WI38 (cell line): ENCODE data around the gene XYLT1.

Source experiments
- H3K4me3 ChIP-seq: 2 replicates; pipeline ENCODE4 v1.5.1; 2011; ENCODE audit warnings: low read depth, mild to moderate bottlenecking, control low read depth, low read length
- CTCF ChIP-seq: IDR thresholded peaks from 2 replicates; pipeline ENCODE4 v1.5.1; 2012; ENCODE audit warnings: low read depth, mild to moderate bottlenecking, control low read depth, low read length

Gene XYLT1

GRCh38 chr16:17457997-17458396 is 12.8 kb downstream of the XYLT1 start:
- H3K4me3 ChIP-seq, result no peak overlapping the region
- TF ChIP-seq CTCF, result no peak

GRCh38 chr16:17457513-17457912 is 13.2 kb downstream of the XYLT1 start:
- TF ChIP-seq CTCF, result no peak

GRCh38 chr16:17454162-17454730 is 16.5 kb downstream of the XYLT1 start:
- no peak overlapping the region for H3K4me3 ChIP-seq
- no peak for TF ChIP-seq CTCF

More at GRCh38 chr16:17457513-17457912, 13.2 kb downstream of the XYLT1 start:
- H3K4me3 ChIP-seq, result no peak overlapping the region

GRCh38 chr16:17453364-17454038 is 17.3 kb downstream of the XYLT1 start:
- TF ChIP-seq CTCF, result no peak
- H3K4me3 ChIP-seq, result no peak overlapping the region

- TF ChIP-seq CTCF, result no peak
- no peak overlapping the region for H3K4me3 ChIP-seq
Measured at GRCh38 chr16:17452922-17453321, 17.8 kb downstream of the XYLT1 start.

- no peak for TF ChIP-seq CTCF
- H3K4me3 ChIP-seq, result no peak overlapping the region
Measured at GRCh38 chr16:17451843-17452242, 18.9 kb downstream of the XYLT1 start.

GRCh38 chr16:17450291-17450690 is 20.5 kb downstream of the XYLT1 start:
- no peak for TF ChIP-seq CTCF
- no peak overlapping the region for H3K4me3 ChIP-seq
